Stimulated activated CD8-positive, alpha-beta memory T cell treated with anti-CD3 and anti-CD28 coated beads, Interleukin-12 subunit alpha, Interleukin-12 subunit beta, amount 100 ng/mL, for 24 hours (primary cell): Measurements from ENCODE around the gene SERPINB13.

ENCODE experiments used
- DNase-seq: peaks from one replicate; pipeline ENCODE4 v3.0.0-alpha.2; 2020; ENCODE audit errors: extremely low read depth

Gene SERPINB13

GRCh38 chr18:63646936-63647335 is 59.8 kb downstream of the SERPINB13 start:
- no peak for DNase-seq

DNA sequence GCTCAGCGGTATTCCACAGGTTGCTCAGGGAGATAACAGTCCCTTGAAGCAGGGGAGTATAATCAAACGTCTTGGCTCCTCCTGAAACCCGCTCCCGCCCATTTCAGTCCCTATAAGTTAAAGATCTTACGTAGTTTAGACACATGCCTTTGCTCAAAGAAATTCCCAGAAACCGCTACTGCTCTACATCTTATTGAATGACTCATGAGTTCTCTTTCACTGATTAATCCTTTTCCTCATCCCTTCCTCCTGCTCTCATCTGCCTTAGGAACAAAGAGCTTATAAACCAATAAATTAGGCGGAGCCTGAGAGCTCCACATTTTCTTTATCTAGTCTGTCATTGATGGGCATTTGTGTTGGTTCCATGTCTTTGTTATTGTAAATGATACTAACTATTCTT is 61.1 kb downstream of the SERPINB13 start:
- DNase-seq = no peak
